ENCODE data around the gene MKRN2.

GRCh38 chr3:12516873-12517272 is 40.0 kb upstream of the MKRN2 start:
- TF ChIP-seq CTCF (conservative IDR thresholded peaks at IDR 0.05; ENCODE audit: low read length) (no peak), EZH2phosphoT487 (IDR thresholded peaks at IDR 0.05; ENCODE audit: borderline replicate concordance, low read depth, low read length) (no peak)
